Ascending aorta (tissue), 2 donors: ENCODE data around the gene SH2B2. TPM values are rescaled to one million over a fixed set of nuclear protein-coding genes. Genes with fewer than 3 reads are reported as not detected.

Experiments used
- DNase-seq, 2 donors: peaks; one replicate each; pipeline ENCODE4 v3.0.0-alpha.2; 2019; ENCODE audit warnings: low spot score in 2 of 2
- H3K27ac ChIP-seq, 2 donors: fragments of 200-600 bp; sonication (generic); one replicate each; pipeline ENCODE4 v1.5.1; 2016 to 2017; ENCODE audit warnings: mild to moderate bottlenecking in 1 of 2
- H3K27me3 ChIP-seq: fragments of 200-600 bp; sonication (generic); one replicate; pipeline ENCODE4 v1.5.1; 2017
- H3K36me3 ChIP-seq, 2 donors: fragments of 200-600 bp; sonication (generic); one replicate each; pipeline ENCODE4 v1.5.1; 2016
- H3K4me1 ChIP-seq, 2 donors: fragments of 200-600 bp; sonication (generic); one replicate each; pipeline ENCODE4 v1.5.1; 2016 to 2017; ENCODE audit warnings: mild to moderate bottlenecking in 1 of 2
- H3K4me3 ChIP-seq, 2 donors: fragments of 200-600 bp; sonication (generic); one replicate each; pipeline ENCODE4 v1.5.1; 2016 to 2017; ENCODE audit warnings: mild to moderate bottlenecking in 1 of 2
- H3K9me3 ChIP-seq, 2 donors: fragments of 200-600 bp; sonication (generic); one replicate each; pipeline ENCODE4 v1.5.1; 2016
- CTCF ChIP-seq, 3 experiments: fragments of 200-600 bp in 2 of 3; fragments of 450-650 bp in 1 of 3; sonication (generic) in 2 of 3; IDR thresholded peaks; one replicate each; pipeline ENCODE4 v1.5.1; 2016 to 2019; ENCODE audit warnings: antibody characterized with exemption in 3 of 3, mild to moderate bottlenecking in 1 of 3, moderate library complexity in 1 of 3
- intact Hi-C: fragments of 100-400 bp; cut with DNase I; formaldehyde crosslinking; loops from one replicate; pipeline ENCODE4 v1.15.1; 2023
- total RNA-seq: library from RNA; depleted of rRNA; stranded (reverse); fragments of >200 nt; gene quantifications from one replicate; pipeline ENCODE4 v1.1.0, GENCODE V29; 2016

Gene SH2B2
- total RNA-seq, 1 donor from 2014 or later = 4.2 TPM

- Histone ChIP-seq H3K36me3 (no peaks in the 10 kb centered on the region), H3K9me3 (no peaks in the 10 kb centered on the region), H3K27ac (no peak overlapping the region), H3K27me3 (no peaks in the 10 kb centered on the region), H3K4me1 (no peaks in the 10 kb centered on the region), H3K4me3 (no peak overlapping the region)
- no peak for TF ChIP-seq CTCF (IDR thresholded peaks at IDR 0.05)
- DNase-seq = no peak
- intact Hi-C loops = no loop called here
Measured at GRCh38 chr7:102302025-102302424, 15.4 kb downstream of the SH2B2 start.

GRCh38 chr7:102303669-102304422 lies 17.2 kb downstream of the SH2B2 start:
- TF ChIP-seq CTCF (IDR thresholded peaks at IDR 0.05) = no peak
- H3K36me3 ChIP-seq = peaks cover 0 to 2% of the 10 kb centered on the region in 2 donors
- no peak for DNase-seq
- intact Hi-C loops = no loop called here
- no peak overlapping the region for H3K4me3 ChIP-seq
- H3K9me3 ChIP-seq = no peaks in the 10 kb centered on the region
- H3K27me3 ChIP-seq = no peaks in the 10 kb centered on the region
- no peak overlapping the region for H3K27ac ChIP-seq
- H3K4me1 ChIP-seq = no peaks in the 10 kb centered on the region

- no peaks in the 10 kb centered on the region for H3K4me1 ChIP-seq
- H3K4me3 ChIP-seq = no peak overlapping the region
- no peak overlapping the region for H3K27ac ChIP-seq
- intact Hi-C loops = no loop called here
- DNase-seq = no peak
- TF ChIP-seq CTCF (IDR thresholded peaks at IDR 0.05) = no peak
- H3K9me3 ChIP-seq = no peaks in the 10 kb centered on the region
- peaks cover 0 to 5% of the 10 kb centered on the region in 2 donors for H3K36me3 ChIP-seq
- H3K27me3 ChIP-seq = no peaks in the 10 kb centered on the region
Measured at GRCh38 chr7:102304668-102305067, 18.0 kb downstream of the SH2B2 start.

GRCh38 chr7:102305414-102306268 lies 19.0 kb downstream of the SH2B2 start:
- H3K27ac ChIP-seq = no peak overlapping the region
- no peaks in the 10 kb centered on the region for H3K4me1 ChIP-seq
- H3K4me3 ChIP-seq = no peak overlapping the region
- no peaks in the 10 kb centered on the region for H3K9me3 ChIP-seq
- intact Hi-C loops = no loop called here
- TF ChIP-seq CTCF (IDR thresholded peaks at IDR 0.05) = no peak
- DNase-seq = no peak
- H3K36me3 ChIP-seq = peaks cover 0 to 9% of the 10 kb centered on the region in 2 donors
- H3K27me3 ChIP-seq = no peaks in the 10 kb centered on the region

GRCh38 chr7:102306916-102307677 lies 20.4 kb downstream of the SH2B2 start:
- H3K4me1 ChIP-seq = no peaks in the 10 kb centered on the region
- no peaks in the 10 kb centered on the region for H3K9me3 ChIP-seq
- H3K27me3 ChIP-seq = no peaks in the 10 kb centered on the region
- H3K4me3 ChIP-seq = no peak overlapping the region
- no peak overlapping the region for H3K27ac ChIP-seq
- peaks cover 0 to 13% of the 10 kb centered on the region in 2 donors for H3K36me3 ChIP-seq
- intact Hi-C loops = no loop called here
- no peak for DNase-seq
- TF ChIP-seq CTCF (IDR thresholded peaks at IDR 0.05) = no peak
